Astrocyte (in vitro differentiated cells and primary cell): ENCODE results near the gene AGA.

Source experiments
- CTCF ChIP-seq: IDR thresholded peaks from 2 replicates; pipeline ENCODE4 v1.5.1; 2011; ENCODE audit warnings: low read depth, mild to moderate bottlenecking, inconsistent platforms, low read length, moderate library complexity; ENCODE audit not compliant: insufficient read depth
- EZH2 ChIP-seq: IDR thresholded peaks from 2 replicates; pipeline ENCODE4 v1.6.1; 2012; ENCODE audit warnings: mild to moderate bottlenecking, low read length, inconsistent platforms; ENCODE audit not compliant: insufficient read depth

GRCh38 chr4:177401658-177402273 is 40.5 kb downstream of the AGA start:
- TF ChIP-seq CTCF (no peak), EZH2 (no peak)
